Stimulated activated CD4-positive, alpha-beta T cell treated with anti-CD3 and anti-CD28 coated beads, Interleukin-1b, Interleukin-23, amount 100 ng/mL, for 24 hours (primary cell): Measurements from ENCODE around the gene CLN6.
"Not testable (repeated sequence)": the region's sequence is repeated elsewhere in the genome, so short reads cannot be mapped to it uniquely, and the experiment has no call there.

Experiments used
- DNase-seq, 4 experiments: peaks; one replicate each; pipeline ENCODE4 v3.0.0-alpha.2; 2020; ENCODE audit warnings: low read depth in 4 of 4, low spot score in 1 of 4

The CLN6 gene

DNA sequence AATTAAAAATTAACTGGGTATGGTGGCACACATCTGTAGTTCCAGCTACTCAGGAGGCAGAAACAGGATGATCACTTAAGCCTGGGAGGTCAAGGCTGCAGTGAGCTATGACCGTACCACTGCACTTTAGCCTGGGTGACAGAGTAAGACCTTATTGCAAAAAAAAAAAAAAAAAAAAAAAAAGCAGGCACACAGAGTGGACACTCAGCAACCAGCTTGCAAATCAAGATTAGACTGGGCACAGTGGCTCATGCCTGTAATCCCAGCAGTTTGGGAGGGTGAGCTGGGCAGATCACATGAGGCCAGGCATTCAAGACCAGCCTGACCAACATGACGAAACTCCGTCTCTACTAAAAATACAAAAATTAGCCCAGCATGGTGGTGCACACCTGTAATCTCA is 5.4 kb downstream of the CLN6 start:
- no peak for DNase-seq

DNA sequence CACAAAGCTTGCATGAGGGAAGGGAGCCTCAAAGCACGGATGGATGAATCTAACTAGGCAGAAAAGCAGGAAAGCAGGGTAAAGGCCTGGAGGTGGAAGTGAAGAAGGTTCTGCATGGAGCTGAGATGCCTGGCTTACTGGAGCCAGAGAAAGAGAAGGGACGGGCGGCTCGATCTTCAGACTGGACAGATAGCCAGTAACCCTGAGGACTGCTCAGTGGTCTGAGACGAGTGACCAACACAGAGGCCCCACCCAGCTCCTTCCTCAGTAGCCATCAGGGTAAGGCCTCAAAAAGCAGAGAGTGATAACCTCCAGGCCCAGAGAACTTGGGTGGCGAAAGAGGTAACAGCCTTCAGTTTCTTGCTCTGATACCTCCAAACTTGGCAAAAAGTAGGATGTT is 6.4 kb downstream of the CLN6 start:
- DNase-seq = no peak

DNA sequence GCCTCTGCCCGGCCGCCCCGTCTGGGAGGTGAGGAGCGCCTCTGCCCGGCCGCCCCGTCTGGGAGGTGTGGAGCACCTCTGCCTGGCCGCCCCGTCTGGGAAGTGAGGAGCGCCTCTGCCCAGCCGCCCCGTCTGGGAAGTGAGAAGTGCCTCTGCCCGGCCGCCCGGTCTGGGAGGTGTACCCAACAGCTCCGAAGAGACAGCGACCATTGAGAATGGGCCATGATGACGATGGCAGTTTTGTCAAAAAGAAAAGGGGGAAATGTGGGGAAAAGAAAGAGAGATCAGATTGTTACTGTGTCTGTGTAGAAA is 7.1 kb downstream of the CLN6 start:
- DNase-seq = not testable (repeated sequence)

DNA sequence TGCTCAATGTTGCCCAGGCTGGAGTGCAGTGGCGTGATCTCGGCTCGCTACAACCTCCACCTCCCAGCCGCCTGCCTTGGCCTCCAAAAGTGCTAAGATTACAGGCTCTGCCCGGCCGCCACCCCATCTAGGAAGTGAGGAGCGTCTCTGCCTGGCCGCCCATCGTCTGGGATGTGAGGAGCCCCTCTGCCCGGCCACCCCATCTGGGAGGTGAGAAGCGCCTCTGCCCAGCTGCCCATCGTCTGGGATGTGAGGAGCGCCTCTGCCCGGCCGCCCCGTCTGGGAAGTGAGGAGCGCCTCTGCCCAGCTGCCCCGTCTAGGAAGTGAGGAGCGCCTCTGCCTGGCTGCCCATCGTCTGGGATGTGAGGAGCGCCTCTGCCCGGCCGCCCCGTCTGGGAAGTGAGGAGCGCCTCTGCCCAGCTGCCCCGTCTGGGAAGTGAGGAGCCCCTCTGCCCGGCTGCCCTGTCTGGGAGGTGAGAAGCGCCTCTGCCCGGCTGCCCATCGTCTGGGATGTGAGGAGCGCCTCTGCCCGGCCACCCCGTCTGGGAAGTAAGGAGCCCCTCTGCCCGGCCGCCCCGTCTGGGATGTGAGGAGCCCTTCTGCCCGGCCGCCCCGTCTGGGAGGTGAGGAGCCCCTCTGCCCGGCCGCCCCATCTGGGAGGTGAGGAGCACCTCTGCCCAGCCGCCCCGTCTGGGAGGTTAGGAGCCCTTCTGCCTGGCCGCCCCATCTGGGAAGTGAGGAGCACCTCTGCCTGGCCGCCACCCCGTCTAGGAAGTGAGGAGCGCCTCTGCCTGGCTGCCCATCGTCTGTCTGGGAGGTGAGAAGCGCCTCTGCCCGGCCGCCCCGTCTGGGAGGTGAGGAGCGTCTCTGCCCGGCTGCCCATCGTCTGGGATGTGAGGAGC is 7.7 kb downstream of the CLN6 start:
- DNase-seq = not testable (repeated sequence)

DNA sequence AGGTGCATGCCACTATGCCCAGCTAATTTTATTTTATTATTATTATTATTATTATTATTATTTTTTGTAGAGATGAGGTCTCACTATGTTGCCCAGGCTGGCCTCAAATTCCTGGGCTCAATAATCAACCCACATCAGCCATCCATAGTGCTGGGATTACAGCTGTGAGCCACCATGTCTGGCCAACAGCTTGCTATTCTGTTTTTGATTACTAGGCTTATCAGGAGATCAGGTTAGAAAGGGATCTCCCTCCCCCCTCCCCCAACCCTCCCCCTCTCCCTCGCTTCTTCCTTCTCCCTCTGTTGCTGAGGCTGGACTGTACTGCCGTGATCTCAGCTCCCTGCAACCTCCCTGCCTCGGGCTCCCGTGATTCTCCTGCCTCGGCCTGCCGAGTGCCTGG is 8.6 kb downstream of the CLN6 start:
- no peak for DNase-seq

DNA sequence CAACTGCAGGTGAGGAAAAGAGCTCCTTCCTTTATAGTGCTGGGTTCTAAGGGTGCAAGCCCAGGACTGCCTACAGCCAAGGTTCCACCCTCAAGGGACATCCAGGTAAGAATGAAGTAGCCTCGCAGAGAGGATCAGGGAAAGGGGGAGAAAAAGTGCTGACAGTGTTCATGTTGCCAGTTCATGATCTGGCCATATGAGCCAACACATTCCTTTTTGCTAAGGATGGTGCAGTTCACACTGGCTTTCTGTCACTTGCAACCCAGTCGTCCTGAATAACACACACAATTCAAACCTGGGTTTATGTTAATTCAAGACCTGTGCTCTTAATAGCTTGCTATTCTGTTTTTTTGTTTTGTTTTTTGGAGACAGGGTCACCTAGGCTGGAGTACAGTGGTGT is 9.0 kb downstream of the CLN6 start:
- no peak for DNase-seq

DNA sequence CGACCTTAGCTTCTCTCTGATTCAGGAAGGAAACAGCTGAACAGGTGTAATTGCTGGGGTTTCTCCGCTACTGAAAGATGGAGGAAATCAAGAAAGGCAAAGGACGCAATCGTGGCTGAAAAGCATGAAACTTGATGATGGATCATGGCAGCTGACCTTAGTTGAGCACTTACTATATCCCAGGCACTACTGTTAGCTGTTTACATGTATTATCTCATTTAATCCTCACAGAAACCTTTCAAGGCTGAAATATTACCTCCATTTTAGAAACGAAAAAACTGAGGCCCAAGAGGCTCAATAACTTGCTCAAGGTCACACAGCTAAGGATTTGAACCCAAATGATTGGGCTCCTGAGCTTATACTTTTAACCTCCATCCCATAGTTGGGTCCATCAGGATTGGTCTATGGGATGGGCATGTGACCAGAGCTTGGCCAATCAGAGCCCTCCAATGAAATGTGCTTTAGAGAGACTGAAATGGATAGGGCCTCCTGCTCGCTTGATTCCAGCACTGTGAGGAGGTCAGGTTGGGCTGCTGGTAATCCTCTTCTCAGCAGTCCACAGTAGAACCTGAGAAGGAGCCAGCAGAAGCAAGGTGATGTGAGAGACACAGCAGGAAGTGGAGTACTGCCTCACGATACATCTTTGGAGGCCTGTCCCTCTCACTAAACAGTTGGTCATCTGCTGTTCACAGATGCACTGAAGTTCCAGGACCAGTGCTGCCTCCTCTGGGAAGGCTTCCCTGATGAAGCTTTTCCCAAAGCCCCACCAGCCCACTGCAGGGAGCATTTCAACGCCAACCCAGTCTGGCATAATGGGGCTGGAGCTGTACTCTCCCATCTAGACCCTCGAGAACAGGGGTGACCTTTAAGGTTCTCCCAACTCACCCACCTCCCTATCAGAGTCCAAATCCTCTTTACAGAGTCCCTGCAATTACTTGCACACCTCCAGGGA is 10.4 kb downstream of the CLN6 start:
- no peak for DNase-seq

DNA sequence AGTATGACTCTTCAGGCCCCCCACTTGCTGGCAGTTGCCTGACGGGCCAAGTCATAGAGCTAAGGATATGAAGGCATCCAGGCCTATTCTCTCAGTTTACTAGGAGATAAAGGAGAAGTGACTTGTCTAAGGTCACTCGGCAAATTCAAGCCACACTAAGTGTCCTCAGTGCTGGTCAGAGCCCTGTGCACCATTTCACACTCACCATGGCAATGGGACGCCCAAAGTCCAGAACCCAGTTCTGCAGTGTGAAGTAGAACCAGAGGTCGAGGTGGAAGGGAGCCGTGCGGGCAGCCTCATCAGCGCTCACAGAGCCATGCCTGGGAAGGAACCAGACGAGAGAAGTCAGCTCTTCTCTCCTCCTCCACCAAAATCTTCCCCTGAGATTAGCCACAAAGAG is 11.2 kb downstream of the CLN6 start:
- no peak for DNase-seq

DNA sequence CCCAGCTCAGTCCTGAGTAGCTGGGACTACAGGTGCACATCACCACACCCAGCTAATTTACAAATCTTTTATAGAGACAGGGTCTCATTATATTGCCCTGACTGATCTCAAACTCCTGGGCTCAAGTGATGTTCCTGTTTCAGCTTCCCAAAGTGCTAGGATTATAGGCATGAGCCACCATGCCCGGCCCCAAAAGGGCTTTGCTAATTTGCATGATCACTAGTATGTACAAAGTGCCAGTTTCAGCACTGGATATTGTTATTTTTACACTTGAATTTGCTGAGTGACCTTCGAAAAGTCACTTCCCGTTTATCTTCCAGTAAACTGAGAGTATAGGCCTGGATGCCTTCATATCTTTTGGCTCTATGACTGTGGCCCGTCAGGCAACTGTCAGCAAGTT is 12.2 kb downstream of the CLN6 start:
- DNase-seq = no peak

DNA sequence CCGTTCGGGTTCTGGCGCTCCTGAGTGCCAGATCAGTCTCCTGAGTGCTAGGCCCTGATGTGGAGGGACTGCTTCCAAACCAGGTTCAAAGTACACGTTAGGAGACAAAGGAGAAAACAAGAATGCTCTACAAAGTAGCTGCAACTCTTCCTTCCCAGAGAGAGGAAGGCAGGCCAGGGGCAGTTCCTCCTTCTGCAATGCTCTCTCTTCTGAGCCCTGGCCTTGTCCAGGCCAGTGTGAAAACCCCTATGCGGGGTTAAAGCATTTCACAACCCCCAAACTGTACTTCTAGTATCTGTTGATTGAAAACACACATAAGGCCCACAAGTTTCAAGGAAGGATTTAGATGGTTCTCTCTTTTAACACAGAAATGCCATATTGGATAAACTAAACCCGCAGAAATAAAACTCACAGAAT is 14.7 kb downstream of the CLN6 start:
- DNase-seq = no peak

DNA sequence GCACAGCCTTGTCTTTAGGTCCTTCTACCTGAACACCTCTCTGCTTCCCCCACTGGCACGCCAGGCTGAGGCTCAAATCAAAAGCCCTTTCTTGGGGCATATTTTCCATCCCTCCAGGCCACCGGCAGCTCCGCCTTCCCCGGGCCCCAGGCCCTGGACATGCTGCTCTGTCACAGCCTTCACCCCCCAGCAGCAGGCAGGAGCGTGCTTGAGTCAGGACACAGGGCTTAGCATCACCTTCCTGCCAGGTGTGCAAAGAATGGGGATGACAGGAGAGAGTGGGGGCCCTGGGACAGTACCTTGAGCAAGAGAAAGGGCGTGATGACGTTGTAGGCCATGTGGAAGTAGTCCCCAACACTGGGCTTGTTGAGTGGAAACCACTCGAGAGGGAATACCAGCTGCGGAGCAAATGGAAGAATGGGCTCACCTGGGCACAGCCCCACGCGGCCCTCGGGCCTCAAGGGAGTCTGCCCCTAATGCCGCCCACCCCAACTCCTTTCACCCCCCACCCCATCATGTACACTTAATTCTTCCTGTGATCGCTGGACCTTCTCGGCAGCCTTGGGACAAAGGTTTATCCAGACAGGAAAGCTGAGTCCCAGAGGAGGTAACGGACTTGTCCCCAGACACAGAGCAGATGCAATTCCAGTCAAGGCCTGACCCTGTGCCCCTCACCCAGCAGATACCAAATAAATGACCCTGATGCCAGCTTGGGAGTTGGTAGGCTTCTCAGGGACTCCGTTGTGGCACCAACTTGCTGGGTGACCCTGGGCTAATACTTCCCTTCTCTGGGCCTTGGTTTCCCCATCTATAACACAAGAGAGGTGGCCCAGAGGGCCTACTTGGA is 15.3 kb downstream of the CLN6 start:
- no peak for DNase-seq

DNA sequence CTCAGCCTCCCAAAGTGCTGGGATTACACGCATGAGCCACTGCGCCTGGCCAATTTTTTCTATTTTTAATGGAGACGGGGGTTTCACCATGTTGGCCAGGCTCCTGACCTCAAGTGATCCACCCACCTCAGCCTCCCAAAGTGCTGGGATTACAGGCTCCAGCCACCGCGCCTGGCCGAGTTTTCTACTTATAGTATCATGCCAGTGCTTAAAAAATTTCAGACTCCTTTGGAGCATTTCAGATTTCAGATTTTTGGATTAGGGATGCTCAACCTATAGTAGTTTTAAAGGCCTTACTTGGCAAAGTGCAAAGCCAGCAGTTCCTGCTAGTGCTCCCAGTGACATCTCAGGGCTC is 16.1 kb downstream of the CLN6 start:
- DNase-seq = not testable (repeated sequence)

DNA sequence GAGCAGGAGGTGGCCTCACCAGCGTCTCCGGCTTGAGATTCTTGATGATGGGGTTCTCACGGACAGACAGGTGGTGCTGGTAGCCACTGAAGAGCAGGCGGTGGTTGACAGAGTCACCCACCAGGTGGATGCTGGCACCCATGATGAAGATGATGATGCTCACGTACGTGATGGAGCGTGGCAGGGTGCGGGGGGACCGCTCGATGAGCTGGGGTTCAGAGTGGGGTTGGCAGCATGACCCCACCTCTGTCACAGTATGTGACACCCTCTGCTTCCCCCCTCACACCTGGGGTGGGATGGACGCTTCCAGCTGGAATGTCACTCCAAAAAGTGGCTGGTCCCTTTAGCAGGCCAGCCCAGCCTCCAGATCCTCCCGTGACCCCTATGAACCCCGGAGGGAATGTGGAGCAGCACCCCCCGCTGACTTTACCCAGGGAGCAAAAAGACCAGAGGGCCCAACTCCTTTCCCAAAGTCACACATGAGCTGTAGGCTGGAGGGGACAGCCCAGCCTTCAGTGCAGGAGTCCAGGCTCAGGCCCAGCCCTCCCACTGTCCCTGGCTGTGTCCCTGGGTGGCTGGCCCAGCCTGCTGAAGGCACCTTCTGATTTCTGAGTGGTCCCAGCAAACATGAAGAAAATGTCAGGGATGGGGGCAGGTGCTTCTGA is 17.7 kb downstream of the CLN6 start:
- no peak for DNase-seq

DNA sequence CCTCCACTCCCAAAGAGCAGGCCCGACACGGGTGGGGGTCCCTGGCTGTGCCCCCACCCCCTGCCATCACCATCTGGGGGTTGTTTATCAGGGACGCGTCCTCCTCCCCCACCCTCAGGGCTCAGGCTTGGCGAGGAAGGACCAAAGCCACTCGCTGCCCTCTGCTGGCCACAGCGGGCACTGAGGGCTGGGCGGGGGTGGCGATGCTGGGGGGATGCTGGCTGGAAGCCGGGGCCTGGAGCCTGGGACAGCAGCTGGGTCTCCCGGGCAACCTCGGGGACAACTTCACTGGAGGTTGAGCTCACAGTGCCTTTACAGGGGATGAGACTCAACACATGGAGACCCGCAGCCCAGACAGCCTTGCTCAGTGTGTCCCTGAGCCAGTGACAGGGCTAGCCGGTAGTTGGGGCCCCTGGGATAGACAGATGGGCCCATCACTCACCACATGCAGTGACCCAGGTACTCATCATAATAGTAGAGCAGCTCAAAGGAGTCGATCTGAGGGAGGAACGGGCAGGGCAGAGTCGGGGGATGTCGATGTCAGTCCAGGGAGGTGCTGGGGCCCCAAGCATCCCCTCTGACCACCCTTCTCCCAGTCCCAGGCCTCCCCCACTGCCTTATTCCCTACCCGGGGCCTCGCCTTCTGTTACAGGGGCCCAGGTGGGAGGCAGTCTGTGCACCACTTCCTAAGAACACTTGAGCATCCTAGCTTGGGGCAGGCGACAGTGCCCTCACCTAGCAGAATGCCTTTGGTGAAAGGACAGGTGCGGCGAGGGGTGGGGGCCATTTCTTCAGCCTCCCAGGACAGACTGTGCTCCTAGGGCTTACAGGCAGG is 18.5 kb downstream of the CLN6 start:
- DNase-seq = peak in 2 of 4 experiments; percentile 27 to 32

DNA sequence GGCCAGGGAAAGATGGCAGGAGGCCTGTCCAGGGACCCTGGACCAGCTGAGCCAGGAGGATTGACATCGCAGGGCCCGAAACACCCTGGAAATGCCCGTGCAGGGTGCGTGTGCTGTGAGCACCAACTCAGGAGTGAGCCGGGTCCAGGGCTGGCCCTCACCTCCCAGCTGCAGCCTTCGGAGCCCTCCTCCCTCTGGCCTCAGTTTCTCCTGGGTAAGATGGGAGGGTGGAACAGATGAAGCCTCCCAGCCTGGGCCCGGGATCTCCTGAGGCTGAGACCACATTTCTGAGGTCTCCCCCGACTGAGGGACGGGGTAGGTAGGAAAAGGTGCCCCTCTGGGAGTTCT is 19.1 kb downstream of the CLN6 start:
- DNase-seq = no peak

DNA sequence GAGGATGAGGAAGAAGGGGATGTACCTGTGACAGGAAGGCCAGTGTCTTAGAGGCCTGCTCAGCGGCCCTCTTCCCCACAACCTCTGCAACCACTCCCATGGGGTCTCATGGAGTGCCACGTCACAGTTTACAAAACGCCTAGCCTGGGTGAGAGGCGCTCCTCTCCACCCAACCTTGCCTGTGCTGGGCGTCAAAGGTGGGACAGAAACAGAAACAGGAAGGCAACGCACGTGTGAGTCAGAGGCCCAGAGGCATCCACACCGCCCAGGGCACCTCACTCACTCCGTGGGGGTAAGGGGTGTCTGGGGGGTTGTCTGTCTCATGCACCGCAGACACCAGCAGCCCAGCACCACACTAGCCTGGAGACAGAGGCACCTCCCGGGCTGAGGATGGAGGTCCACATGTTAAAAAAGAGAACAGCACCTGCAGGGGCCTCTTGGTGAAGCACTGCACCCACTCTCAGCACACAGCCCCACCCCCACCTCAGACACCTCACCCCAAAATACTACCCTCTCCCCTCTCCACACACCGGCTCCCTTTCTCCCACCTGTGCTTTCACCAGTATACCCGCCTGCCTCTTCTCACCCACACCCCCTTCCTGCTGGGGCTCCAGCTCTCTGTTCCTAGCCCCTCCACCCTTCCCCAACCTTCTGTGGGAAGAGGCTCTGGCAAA is 19.7 kb downstream of the CLN6 start:
- peak in 2 of 4 experiments; percentile 7 to 23 for DNase-seq

DNA sequence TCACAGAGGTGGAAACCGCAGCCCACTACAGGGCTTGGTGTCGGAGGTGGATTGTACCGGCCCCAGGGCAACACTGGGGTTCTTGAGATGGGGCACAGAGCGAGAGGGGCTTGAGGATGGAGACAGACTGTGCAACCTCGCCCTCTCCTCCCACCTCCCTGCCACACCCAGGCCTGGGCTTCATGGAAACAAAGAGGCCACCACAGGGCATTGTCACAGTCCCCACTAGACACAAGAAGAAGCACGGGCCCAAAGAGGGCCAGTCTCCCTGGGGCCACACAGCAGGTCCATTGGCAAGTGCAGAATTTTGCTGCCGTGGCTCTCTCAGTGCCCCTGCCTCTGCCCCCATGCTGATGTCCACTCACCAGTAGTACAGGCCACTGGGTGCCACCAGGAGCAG is 20.3 kb downstream of the CLN6 start:
- DNase-seq = no peak

DNA sequence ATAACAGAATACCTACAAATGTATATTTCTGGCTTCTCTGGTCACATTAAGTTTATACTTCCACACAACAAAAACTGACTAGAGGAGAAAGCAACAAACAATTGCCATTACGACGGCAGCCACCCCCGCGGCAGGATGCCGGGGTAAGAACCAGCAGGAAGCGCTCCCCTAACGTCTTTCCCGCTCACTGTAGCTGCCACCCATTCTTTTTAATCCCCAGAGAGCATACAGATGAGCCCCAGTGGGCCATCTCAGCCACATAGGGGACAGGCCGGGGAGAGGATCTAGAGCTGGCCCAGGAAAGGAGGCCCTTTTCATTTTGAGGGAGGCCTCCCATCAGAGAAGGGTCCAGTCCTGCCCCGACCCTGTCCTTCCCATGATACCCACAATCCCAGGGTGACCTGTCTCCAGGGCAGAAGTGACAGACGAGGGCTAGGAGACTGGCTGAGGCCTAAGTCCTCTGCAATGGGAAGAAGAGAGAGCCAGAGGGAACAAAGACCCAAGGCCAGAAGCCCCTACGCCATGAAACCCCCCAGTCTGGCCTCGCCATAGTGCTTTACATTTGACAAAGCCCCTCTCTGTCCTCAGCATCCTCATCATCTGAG is 20.8 kb downstream of the CLN6 start:
- DNase-seq = no peak

DNA sequence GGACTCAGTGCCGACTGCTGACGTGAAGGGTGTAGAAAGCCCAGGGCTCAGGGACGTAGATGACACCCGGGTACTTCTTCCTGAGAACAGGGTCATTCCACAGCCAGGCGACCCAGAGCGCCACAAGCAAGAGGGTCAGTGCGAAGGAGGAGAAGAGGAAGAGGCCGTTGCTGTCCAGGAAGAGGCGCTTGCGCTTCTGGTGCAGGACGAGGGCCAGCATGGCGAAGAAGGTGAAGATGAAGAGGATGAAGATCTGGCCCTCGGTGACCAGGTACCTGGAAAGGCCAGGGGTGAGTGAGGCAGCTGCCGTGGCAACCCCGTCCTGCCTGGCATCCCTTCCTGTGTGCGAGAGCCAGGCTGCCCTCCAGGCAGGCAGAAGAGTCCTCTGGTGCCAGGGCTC is 21.4 kb downstream of the CLN6 start:
- no peak for DNase-seq
